ENCODE results near the gene LAGE3.

Gene LAGE3

DNA sequence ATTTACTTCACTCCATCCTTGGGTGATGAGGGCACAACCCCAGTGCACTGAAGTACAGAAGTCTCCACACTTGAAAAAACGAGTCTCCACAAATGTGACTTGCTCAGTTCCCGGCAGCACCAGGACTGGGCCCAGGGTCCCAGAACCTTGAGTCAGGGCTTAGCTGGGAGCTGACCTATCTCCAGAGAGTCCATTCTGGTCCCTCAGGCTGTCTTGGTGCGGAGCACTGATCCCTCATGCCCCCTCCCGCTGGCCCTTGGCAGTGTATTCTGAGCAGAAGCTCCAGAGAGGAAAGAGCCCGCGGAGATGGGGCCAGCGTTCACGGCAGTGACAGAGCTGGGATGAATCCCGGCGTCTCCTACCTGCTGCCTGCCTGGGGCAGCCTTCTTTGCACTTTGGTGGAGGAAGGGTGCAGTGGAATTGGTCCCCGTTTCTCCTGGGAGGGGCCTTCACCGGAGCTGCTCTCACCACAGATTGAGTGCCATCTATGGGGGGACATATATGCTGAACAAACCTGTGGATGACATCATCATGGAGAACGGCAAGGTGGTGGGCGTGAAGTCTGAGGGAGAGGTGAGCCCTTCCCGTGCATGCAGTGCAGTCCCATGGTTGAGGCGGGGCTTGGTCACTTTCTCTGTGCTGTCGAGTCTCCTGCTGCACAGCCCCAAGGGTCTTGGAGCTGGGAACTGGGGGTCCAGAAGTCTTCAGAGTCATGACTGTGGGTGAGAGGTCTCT is 38.3 kb downstream of the LAGE3 start:
- no peak for DNase-seq (ENCODE audit: low read depth)
- H3K4me3 ChIP-seq (ENCODE audit: low read depth, low read length): no peak overlapping the region

DNA sequence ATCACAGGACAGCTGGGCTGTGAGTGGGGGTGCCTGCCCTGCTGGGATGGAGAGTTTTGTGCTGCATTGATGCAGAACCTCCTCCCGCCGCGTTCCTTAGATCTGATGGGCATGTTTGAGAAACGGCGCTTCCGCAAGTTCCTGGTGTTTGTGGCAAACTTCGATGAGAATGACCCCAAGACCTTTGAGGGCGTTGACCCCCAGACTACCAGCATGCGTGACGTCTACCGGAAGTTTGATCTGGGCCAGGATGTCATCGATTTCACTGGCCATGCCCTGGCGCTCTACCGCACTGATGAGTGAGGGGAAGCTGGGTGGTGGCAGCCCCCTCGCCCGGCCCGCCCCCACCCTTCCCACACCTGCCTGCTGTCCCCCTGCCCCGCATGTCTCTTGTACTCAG is 39.2 kb downstream of the LAGE3 start:
- no peak for DNase-seq (ENCODE audit: low read depth)
- no peak overlapping the region for H3K4me3 ChIP-seq (ENCODE audit: low read depth, low read length)

DNA sequence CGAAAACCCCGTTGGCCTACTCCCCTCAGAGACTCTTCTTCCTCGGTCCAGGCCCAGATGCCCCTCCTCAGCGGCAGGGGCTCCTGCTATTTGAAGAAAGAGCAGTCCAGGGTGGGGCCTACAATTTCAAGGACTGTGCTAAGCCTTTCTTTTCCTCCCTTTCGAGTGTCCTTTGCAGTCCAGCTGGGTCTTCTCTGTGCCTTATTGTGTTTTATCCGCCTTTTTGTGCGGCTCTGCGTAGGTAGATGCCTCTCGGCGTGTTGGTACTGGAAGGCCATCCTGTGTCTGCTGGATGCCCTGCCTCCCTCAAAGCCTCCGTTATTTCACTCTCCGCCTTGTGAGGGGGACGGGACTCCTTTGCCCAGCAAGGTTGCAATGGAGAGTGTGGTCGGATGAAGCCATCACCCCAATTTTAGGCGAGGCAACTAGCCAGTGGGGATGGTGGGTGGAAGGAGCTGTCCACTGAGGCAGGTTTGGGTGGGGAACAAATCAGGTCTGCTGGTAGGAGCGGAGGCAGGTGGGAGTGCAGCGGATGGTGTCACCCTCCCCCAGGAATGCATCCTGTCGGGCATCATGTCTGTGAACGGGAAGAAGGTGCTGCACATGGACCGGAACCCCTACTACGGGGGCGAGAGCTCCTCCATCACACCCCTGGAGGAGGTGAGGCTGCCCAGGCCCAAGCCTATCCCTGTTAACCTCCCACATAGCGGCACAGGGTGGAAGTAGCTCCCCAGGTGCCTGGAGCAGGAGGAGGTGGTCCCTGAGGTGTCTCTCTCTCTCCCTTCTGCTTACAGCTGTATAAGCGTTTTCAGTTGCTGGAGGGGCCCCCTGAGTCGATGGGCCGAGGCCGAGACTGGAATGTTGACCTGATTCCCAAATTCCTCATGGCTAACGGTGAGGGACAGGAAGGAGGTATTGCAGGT is 40.8 kb downstream of the LAGE3 start:
- no peak for DNase-seq (ENCODE audit: low read depth)
- peak overlapping the region; percentile 56 for H3K4me3 ChIP-seq (ENCODE audit: low read depth, low read length)

DNA sequence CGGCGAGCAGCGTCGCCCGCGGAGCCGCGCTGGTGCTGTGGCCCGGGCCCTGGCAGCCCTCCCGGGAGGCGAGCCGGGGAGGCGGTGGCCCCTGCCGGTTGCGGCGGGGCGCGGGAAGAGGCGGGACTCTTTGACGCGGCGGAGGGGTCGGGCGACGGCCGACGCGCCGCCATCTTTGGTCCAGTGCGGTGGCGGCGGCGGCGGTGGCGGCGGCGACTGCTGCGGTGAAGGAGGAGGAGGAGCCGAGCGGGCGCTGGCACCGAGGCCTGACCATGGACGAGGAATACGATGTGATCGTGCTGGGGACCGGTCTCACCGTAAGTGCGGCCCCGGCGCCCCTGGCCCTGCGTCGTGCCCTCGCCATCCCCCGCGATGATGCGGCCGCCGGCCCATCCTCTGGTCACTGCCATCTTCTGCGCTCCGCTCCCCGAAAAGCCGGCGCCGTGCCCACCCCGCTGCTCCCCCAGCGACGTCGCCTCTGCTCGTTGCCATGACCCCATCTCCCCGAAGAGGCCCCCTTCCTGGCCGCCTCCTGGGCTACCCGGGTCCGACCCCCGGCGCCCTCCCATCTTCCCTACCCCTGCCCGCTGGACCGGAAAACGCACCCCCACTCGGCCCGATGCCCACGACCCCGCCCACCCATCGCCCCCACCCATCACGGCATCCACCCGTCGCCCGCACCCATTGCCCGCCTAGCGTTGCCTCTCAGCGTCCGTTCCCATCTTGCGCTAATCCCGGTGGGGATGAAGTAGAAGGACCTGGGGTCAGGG is 41.9 kb downstream of the LAGE3 start, which contains the start of gene GDI1:
Gene GDI1, plus strand, starts transcription at position 172 of the 770 bp plus-strand sequence. Its CDS starts 101 bp downstream, at position 273.
- H3K4me3 ChIP-seq (ENCODE audit: low read depth, low read length): peak within 1 kb of the TSS; percentile 56
- no peak for DNase-seq (ENCODE audit: low read depth)

DNA sequence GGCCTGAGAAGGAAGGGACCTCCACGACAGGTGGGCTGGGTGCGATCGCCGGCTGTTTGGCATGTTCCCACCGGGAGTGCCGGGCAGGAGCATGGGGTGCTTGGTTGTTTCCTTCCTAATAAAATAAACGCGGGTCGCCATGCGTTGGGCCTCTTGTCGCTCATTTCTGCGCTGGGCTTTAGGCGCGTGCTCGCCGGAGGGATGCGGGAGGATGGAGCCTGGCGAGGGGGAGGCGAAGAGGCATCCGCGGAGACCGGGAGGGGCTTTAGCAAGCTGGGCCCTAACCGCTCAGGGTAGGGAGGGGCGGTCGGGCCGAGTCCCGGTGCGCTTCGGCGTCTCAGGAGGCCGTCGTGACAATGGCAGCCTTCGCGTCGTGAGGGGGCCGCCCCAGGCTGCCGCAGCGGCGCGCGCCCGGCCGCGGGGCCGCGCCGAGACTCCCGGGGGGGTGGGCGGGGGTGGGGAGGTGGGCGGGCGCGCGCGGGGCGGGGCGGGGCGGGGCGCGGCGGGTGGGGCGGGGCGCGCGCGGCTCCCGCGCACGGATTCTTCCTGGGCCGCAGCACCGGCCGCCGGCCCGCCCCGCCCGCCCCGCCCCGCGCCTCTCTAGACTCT is 42.6 kb downstream of the LAGE3 start:
- peak overlapping the region; percentile 56 for H3K4me3 ChIP-seq (ENCODE audit: low read depth, low read length)
- DNase-seq (ENCODE audit: low read depth): no peak

DNA sequence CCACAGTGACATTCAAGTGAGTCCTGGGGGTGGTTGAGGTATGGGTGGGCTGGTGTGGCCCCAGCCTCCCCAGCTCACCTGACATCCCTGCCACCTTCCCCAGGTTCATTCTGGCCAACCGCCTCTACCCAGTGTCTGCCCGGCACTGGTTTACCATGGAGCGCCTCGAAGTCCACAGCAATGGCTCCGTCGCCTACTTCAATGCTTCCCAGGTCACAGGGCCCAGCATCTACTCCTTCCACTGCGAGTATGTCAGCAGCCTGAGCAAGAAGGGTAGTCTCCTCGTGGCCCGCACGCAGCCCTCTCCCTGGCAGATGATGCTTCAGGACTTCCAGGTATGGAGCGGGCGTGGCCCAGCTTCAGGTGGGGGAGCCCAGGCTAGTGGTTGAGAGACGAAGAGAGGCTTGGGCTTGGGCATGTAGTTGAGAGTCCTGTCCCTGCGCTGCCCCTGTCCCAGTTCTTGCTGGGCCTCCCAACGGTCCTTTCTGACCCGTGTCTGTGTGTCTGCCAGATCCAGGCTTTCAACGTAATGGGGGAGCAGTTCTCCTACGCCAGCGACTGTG is 43.8 kb downstream of the LAGE3 start:
- no peak overlapping the region for H3K4me3 ChIP-seq (ENCODE audit: low read depth, low read length)
- no peak for DNase-seq (ENCODE audit: low read depth)

DNA sequence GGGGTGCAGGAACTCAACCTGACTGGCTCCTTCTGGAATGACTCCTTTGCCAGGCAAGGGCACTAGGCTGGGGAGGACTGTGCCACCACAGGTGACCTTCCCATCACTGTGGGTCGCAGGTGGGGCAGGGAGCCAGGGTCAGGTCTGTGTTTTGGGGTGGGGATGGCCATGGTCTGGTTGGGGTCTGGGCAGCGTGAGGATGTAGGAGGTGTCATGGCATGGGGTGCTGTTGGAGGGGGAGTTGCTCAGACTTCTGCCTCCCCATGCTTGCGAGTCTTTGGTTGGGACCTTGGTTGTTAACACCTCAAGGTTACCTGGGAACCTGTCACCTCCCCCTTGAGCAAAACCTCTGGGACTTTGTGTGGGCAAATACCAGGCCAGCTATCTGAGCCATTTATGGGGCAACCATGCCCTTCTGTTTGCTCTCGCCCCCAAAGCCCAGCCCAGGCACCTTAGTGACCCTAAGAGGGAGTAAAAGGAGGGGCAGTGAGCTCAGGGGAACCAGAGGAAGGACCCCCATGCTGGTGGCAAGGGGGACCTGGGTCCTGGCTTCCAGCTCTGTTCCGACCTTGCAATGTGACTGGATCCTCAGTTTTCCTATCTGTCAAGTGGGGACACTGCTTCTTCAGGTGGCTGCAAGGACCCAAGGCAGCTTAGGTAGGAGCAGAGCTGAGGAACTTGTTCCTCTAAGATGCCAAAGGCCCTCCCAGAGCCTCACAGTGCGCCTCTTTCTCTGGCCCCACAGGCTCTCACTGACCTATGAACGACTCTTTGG is 44.5 kb downstream of the LAGE3 start:
- no peak overlapping the region for H3K4me3 ChIP-seq (ENCODE audit: low read depth, low read length)
- DNase-seq (ENCODE audit: low read depth): no peak

DNA sequence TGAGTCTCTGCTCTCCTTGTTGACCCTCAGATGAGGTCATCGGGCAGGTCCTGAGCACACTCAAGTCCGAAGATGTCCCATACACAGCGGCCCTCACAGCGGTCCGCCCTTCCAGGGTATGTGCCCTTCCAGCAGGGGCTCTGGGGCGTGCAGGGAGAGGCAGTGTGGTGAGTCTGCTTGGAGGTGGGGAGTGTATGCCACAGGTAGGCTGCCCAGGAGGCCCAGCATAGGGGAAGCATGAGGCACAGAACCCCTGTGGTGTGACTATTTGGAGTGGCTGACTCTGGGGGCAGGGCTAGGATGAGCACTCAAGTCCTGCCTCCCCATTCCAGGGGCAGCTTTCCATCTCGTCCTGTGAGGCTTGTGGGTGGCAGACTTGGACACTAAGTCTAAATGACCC is 45.5 kb downstream of the LAGE3 start:
- DNase-seq (ENCODE audit: low read depth): no peak
- no peak overlapping the region for H3K4me3 ChIP-seq (ENCODE audit: low read depth, low read length)

DNA sequence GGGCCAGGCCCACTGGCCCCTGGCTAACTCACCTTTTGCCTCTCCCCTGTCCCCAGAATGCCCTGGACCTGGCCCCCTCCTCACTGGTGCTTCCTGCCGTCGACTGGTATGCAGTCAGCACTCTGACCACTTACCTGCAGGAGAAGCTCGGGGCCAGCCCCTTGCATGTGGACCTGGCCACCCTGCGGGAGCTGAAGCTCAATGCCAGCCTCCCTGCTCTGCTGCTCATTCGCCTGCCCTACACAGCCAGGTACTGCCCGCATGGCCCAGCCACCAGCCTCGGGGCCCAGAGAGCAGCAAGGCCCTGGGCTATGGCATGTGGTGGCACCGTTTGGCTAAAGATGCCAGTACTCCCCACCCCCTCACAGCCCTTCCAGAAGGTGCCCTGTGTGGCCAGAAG is 46.9 kb downstream of the LAGE3 start:
- DNase-seq (ENCODE audit: low read depth): no peak
- H3K4me3 ChIP-seq (ENCODE audit: low read depth, low read length): no peak overlapping the region

DNA sequence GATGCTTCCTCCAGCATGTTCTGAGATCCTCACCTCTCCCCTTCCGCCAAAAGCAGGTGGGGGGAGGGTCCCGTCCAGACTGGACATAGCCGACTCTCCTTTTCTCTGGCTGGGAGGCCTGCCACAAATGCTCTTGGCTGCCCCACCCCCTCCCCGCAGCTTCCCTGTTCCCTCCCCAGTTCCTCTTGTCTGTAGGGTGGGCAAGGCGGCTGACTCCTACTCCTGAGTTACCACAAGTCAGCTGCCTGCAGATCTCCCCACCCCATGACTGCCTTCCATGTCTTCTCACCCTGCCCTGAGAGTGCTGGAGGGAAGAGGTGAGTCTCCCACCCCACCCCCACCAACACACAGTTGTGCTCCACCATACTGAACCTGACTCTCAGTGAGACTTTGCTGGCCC is 47.7 kb downstream of the LAGE3 start:
- DNase-seq (ENCODE audit: low read depth): no peak
- H3K4me3 ChIP-seq (ENCODE audit: low read depth, low read length): no peak overlapping the region

DNA sequence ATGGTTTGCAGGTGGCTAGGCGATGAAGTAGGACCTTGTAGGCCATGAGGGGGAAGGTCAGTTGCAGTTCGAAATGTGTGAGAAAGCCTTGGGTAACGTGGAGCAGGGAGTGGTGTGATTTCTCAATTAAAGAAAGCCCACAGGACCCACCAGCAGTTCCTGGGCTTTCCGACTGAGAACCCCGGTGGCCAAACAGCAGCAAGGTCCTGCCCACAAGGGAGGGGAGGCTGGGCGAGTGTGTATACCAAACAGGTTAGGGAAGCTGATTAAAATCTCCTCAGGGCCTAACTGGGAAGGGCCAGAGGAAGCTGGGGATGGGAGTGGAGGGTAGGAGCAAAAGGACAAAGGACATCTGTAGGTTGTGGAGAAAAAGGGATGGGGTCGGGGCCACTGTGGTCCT is 48.2 kb downstream of the LAGE3 start:
- no peak overlapping the region for H3K4me3 ChIP-seq (ENCODE audit: low read depth, low read length)
- no peak for DNase-seq (ENCODE audit: low read depth)

DNA sequence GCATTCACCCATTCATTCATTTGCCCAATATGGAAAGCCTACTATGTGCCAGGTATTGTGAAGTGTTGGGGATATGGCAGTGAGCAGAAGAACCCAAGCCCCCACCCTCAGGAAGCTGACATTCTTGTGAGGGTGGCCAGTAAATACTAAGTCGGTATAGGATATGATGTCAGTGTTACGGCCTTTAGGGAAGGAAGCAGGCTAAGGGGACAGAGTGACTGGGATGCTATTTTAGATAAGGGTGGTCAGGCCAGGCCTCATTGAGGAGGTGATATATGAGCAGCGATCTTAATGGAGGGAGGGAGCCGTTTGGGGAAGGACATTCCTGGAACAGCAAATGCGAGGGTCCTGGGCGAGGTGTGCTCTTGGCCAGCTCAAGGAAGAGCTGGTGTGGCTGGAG is 48.6 kb downstream of the LAGE3 start:
- no peak for DNase-seq (ENCODE audit: low read depth)
- no peak overlapping the region for H3K4me3 ChIP-seq (ENCODE audit: low read depth, low read length)

DNA sequence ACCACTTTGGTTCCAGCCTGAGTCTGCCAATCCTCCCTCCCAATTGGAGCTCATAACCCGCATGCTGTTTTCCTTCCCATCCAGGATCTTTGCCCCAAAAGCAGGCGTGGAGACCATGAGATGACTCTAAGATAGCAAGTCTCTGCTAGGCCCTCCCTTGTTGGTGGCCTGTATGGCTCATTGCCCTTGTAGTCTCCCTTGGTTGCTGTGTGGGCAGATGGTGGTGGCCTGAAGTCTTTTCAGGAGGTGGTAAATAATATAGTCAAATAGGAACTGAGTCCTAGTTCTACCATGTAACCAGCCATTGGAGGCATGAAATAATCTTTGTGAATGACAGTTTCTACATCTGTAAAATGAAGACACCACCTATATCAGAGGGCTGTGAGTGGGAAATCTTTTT is 49.4 kb downstream of the LAGE3 start:
- no peak for DNase-seq (ENCODE audit: low read depth)
- H3K4me3 ChIP-seq (ENCODE audit: low read depth, low read length): no peak overlapping the region

DNA sequence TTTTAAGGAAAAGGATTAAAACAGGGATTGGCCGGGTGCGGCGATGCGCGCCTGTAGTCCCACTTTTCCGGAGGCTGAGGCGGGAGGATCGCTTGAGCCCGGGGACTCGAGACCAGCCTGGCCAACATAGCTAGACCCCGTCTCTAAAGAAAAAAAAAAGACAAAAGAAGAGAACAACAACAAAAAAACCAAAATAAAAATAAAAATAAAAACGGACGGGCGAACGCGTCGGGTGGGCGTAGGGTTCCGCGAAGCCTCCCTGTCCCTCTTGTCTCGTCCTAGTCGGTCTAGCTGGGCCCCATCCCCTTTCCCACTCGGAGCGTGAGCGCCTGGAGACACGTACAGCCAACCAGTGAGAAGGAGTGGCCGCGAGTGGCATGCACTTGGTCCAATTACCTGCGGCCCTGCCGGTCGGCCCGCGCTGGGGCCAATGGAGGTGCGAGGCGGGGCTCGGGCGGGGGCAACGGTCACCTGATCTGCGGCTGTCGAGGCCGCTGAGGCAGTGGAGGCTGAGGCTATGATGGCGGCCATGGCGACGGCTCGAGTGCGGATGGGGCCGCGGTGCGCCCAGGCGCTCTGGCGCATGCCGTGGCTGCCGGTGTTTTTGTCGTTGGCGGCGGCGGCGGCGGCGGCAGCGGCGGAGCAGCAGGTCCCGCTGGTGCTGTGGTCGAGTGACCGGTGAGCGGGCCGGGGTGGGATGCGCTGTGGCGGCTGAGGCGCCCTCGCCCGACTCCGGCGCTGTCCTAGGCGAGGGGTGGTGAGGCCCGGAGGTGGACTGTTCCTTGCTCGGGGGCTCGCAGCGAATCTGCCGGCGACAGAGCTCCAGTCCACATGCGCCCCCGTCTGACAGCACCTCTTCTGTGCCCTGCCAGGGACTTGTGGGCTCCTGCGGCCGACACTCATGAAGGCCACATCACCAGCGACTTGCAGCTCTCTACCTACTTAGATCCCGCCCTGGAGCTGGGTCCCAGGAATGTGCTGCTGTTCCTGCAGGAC is 50.6 kb downstream of the LAGE3 start, which contains the start of gene ATP6AP1:
Gene ATP6AP1, plus strand, starts transcription at position 502 of the 996 bp plus-strand sequence. Its CDS starts 16 bp downstream, at position 518.
- peak; percentile 81 for DNase-seq (ENCODE audit: low read depth)
- peak within 1 kb of the TSS; percentile 63 for H3K4me3 ChIP-seq (ENCODE audit: low read depth, low read length)

Data from skeletal muscle cell (primary cell).